SKM-1 (cell line): Measurements from ENCODE around the gene SEC11A.
A peak's percentile ranks its signal among the peaks of the same experiment; 100 is the strongest.
"Not testable (repeated sequence)": the region's sequence is repeated elsewhere in the genome, so short reads cannot be mapped to it uniquely, and the experiment has no call there.

Experiments used
- DNase-seq: peaks from one replicate; lab custom pipeline; 2025; ENCODE audit not compliant: unreplicated experiment; lab: John Stamatoyannopoulos, UW

The SEC11A gene

GRCh38 chr15:84716036-84716732 lies at the start of gene SEC11A:
TSS of gene SEC11A (minus strand) at chr15:84716139. CDS start at chr15:84716075, 64 bp downstream.
- peak; percentile 84 for DNase-seq

GRCh38 chr15:84765675-84766074 lies 49.7 kb upstream of the SEC11A start:
- no peak for DNase-seq

GRCh38 chr15:84764989-84765388 lies 49.0 kb upstream of the SEC11A start:
- no peak for DNase-seq

GRCh38 chr15:84764585-84764984 lies 48.6 kb upstream of the SEC11A start:
- DNase-seq, result no peak

- no peak for DNase-seq
These were observed 47.1 kb upstream of the SEC11A start for GRCh38 chr15:84762840-84763572.

- no peak for DNase-seq
These were observed 45.7 kb upstream of the SEC11A start for GRCh38 chr15:84761607-84762131.

GRCh38 chr15:84760219-84760618 lies 44.3 kb upstream of the SEC11A start:
- DNase-seq, result no peak

GRCh38 chr15:84759018-84759417 lies 43.1 kb upstream of the SEC11A start:
- DNase-seq, result no peak

GRCh38 chr15:84755736-84756527 lies 40.0 kb upstream of the SEC11A start:
- no peak for DNase-seq

- DNase-seq, result not testable (repeated sequence)
These were observed 39.0 kb upstream of the SEC11A start for GRCh38 chr15:84754889-84755288.

- DNase-seq, result no peak
These were observed 36.8 kb upstream of the SEC11A start for GRCh38 chr15:84752700-84753099.

- no peak for DNase-seq
These were observed 36.3 kb upstream of the SEC11A start for GRCh38 chr15:84752195-84752594.

GRCh38 chr15:84751721-84752120 lies 35.8 kb upstream of the SEC11A start:
- not testable (repeated sequence) for DNase-seq

GRCh38 chr15:84750583-84751092 lies 34.7 kb upstream of the SEC11A start:
- DNase-seq, result peak; percentile 67

GRCh38 chr15:84749111-84749991 lies 33.4 kb upstream of the SEC11A start:
- DNase-seq, result peak; percentile 49

- peak; percentile 57 for DNase-seq
These were observed 32.6 kb upstream of the SEC11A start, which contains the start of gene ZNF592 for GRCh38 chr15:84748274-84749110. TSS of gene ZNF592 (plus strand) at chr15:84748592. CDS start at chr15:84782676, 34,084 bp downstream.

GRCh38 chr15:84747416-84748273 lies 31.7 kb upstream of the SEC11A start:
- DNase-seq, result peak; percentile 36

- no peak for DNase-seq
These were observed 25.2 kb upstream of the SEC11A start for GRCh38 chr15:84741121-84741520.
